Right lobe of liver (tissue), 6 donors: ENCODE data around the gene NADSYN1. TPM values are rescaled to one million over a fixed set of nuclear protein-coding genes. Genes with fewer than 3 reads are reported as not detected.
A peak's percentile ranks its signal among the peaks of the same experiment; 100 is the strongest.

ENCODE experiments used
- ATAC-seq, 4 donors: fragments of 200-7000 bp; cut with Tn5 transposase; one replicate each; pipeline ENCODE4 v1.9.1; 2020; ENCODE audit warnings: mild to moderate bottlenecking in 4 of 4, moderate library complexity in 4 of 4
- DNase-seq, 3 donors: peaks; one replicate each; pipeline ENCODE4 v3.0.0-alpha.2; 2020
- H3K27ac ChIP-seq, 3 donors: fragments of 200-600 bp; one replicate each; pipeline ENCODE4 v1.8.0; 2022
- H3K27me3 ChIP-seq, 2 donors: fragments of 200-600 bp; one replicate each; pipeline ENCODE4 v1.8.0; 2022
- H3K36me3 ChIP-seq, 4 donors: fragments of 200-600 bp; sonication (generic) in 1 of 4; one replicate each; pipeline versions ENCODE4 v1.5.1 to v1.8.0; 2017 to 2022; ENCODE audit warnings: control low read depth in 1 of 4
- H3K4me1 ChIP-seq, 4 donors: fragments of 200-600 bp; sonication (generic) in 1 of 4; one replicate each; pipeline versions ENCODE4 v1.5.1 to v1.8.0; 2017 to 2022; ENCODE audit warnings: control low read depth in 1 of 4
- H3K4me3 ChIP-seq, 3 donors: fragments of 200-600 bp; one replicate each; pipeline ENCODE4 v1.8.0; 2022
- H3K9me3 ChIP-seq, 4 donors: fragments of 200-600 bp; sonication (generic) in 1 of 4; one replicate each; pipeline versions ENCODE4 v1.5.1 to v1.8.0; 2017 to 2022; ENCODE audit warnings: control low read depth in 1 of 4
- CTCF ChIP-seq, 4 donors: fragments of 200-600 bp in 3 of 4; fragments of 450-650 bp in 1 of 4; IDR thresholded peaks; one replicate each; pipeline versions ENCODE4 v1.5.1 to v1.8.0; 2016 to 2022; ENCODE audit warnings: antibody characterized with exemption in 4 of 4, mild to moderate bottlenecking in 2 of 4
- POLR2A ChIP-seq: fragments of 450-650 bp; IDR thresholded peaks from one replicate; pipeline ENCODE4 v1.6.1; 2017; ENCODE audit warnings: antibody characterized with exemption, mild to moderate bottlenecking
- WGBS: methylation state at CpG from one replicate; pipeline ENCODE4 v1.1.6; 2018; ENCODE audit warnings: low coverage, low lambda C conversion rate; ENCODE audit not compliant: insufficient coverage; ENCODE audit errors: missing lambda C conversion rate; 5-methylcytosine and 5-hydroxymethylcytosine counted together
- intact Hi-C, 2 donors: fragments of 100-400 bp; cut with DNase I; formaldehyde crosslinking; loops; one replicate each; pipeline versions ENCODE4 v1.11.2 to v1.14.1; 2022
- total RNA-seq, 6 experiments: library from RNA; depleted of rRNA in 2 of 6; stranded (reverse); fragments of >200 nt in 2 of 6; fragmentation: NEBNext Ultra II Directional in 3 of 6; extraction: Animal tissue kit (Norgen Biotek cat#: 25700) in 3 of 6; gene quantifications; one replicate each; pipeline versions ENCODE4 v1.1.0 to v1.2.4, GENCODE V29; 2016 to 2023
- donor health status: DM: no; HTN: yes; CAD: no.
- donor health status: DM: no; HTN: no; CAD: no.
- donor health status: DM: no; HTN: no; CAD: no.
- donor health status: DM: no; HTN: yes; CAD: no.
- donor health status: DM: no; HTN: yes; CAD: no.

The NADSYN1 gene
- total RNA-seq, 6 experiments from 2014 or later = 26.4 to 54.7 (median 35.4) TPM

- no peak for TF ChIP-seq CTCF (IDR thresholded peaks at IDR 0.05)
- peak; percentile 29 for TF ChIP-seq POLR2A
- peak overlapping the region; percentile 66 to 83 (median 82) for H3K4me3 ChIP-seq
- intact Hi-C loops = no loop called here
- no peaks in the 10 kb centered on the region for H3K27me3 ChIP-seq
- peaks cover 3 to 37% (median 15%) of the 10 kb centered on the region in 4 donors for H3K4me1 ChIP-seq
- WGBS = under 1% methylated on average over 32 of the region's 40 CpGs
- peaks cover 0 to 22% (median 9%) of the 10 kb centered on the region in 4 donors for H3K36me3 ChIP-seq
- ATAC-seq = peak; percentile 6 to 38 (median 27)
- no peaks in the 10 kb centered on the region for H3K9me3 ChIP-seq
- H3K27ac ChIP-seq = peak overlapping the region; percentile 13 to 85 (median 84)
- DNase-seq = peak; percentile 61 to 76 (median 76)
Observed at GRCh38 chr11:71452199-71453036, 585 bp upstream of the NADSYN1 start.

GRCh38 chr11:71453918-71454304 lies 908 bp downstream of the NADSYN1 start:
- TF ChIP-seq CTCF (IDR thresholded peaks at IDR 0.05) (no peak), POLR2A (no peak)
- peaks cover 3 to 36% (median 15%) of the 10 kb centered on the region in 4 donors for H3K4me1 ChIP-seq
- ATAC-seq (no peak), DNase-seq (no peak)
- WGBS = 13% methylated on average over 7 of the region's 7 CpGs
- H3K27me3 ChIP-seq = no peaks in the 10 kb centered on the region
- H3K9me3 ChIP-seq = no peaks in the 10 kb centered on the region
- peak overlapping the region in 2 of 3 donors; percentile 54 to 85 for H3K27ac ChIP-seq
- H3K36me3 ChIP-seq = peaks cover 0 to 34% (median 12%) of the 10 kb centered on the region in 4 donors
- intact Hi-C loops = no loop called here
- peak overlapping the region; percentile 66 to 83 (median 82) for H3K4me3 ChIP-seq

GRCh38 chr11:71454470-71455113 lies 1.6 kb downstream of the NADSYN1 start:
- WGBS = 55% methylated on average over 6 of the region's 7 CpGs
- peak overlapping the region in 1 of 3 donors; percentile 66 for H3K4me3 ChIP-seq
- H3K9me3 ChIP-seq = no peaks in the 10 kb centered on the region
- TF ChIP-seq CTCF (IDR thresholded peaks at IDR 0.05) (peak; percentile 20 to 44 (median 33)), POLR2A (no peak)
- H3K4me1 ChIP-seq = peaks cover 3 to 34% (median 15%) of the 10 kb centered on the region in 4 donors
- peaks cover 0 to 40% (median 14%) of the 10 kb centered on the region in 4 donors for H3K36me3 ChIP-seq
- ATAC-seq = no peak
- DNase-seq = peak in 2 of 3 donors; percentile 34 to 39
- no peaks in the 10 kb centered on the region for H3K27me3 ChIP-seq
- H3K27ac ChIP-seq = peak overlapping the region in 1 of 3 donors; percentile 85
- intact Hi-C loops = no loop called here

GRCh38 chr11:71456294-71456693 lies 3.3 kb downstream of the NADSYN1 start:
- intact Hi-C loops = no loop called here
- ATAC-seq (no peak), DNase-seq (peak in 2 of 3 donors; percentile 7 to 49)
- no peaks in the 10 kb centered on the region for H3K27me3 ChIP-seq
- peaks cover 0 to 57% (median 25%) of the 10 kb centered on the region in 4 donors for H3K36me3 ChIP-seq
- WGBS = 100% methylated on average over 5 of the region's 8 CpGs
- H3K9me3 ChIP-seq = no peaks in the 10 kb centered on the region
- no peak overlapping the region for H3K4me3 ChIP-seq
- H3K27ac ChIP-seq = no peak overlapping the region
- TF ChIP-seq POLR2A = no peak
- TF ChIP-seq CTCF (IDR thresholded peaks at IDR 0.05) = no peak
- H3K4me1 ChIP-seq = peaks cover 3 to 18% (median 11%) of the 10 kb centered on the region in 4 donors
